GM21381 (cell line): ENCODE measurements around the gene MON2.
"Not testable (repeated sequence)": the region's sequence is repeated elsewhere in the genome, so short reads cannot be mapped to it uniquely, and the experiment has no call there.

Experiments
- ATAC-seq: cut with Tn5 transposase; IDR thresholded peaks from one replicate; pipeline ENCODE4 v1.9.1; 2021; ENCODE audit warnings: mild to moderate bottlenecking, moderate library complexity; ENCODE audit not compliant: unreplicated experiment

MON2 gene

DNA sequence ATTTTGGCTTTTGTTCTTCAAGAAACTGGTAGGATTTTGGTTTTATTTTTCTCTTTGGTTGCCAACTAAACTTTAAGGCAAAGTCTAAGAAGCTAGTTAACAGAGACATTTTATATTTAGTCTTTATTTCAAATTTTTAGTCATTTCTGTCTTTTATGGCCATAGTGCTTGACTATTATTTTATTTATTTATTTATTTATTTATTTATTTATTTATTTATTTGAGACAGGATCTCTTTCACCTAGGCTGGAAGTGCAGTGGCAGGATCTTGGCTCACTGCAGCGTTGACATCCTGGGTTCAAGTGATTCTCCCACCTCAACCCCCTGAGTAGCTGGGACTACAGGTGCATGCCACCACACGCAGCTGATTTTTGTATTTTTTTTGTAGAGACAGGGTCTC is 3.1 kb downstream of the MON2 start:
- ATAC-seq, result no peak

DNA sequence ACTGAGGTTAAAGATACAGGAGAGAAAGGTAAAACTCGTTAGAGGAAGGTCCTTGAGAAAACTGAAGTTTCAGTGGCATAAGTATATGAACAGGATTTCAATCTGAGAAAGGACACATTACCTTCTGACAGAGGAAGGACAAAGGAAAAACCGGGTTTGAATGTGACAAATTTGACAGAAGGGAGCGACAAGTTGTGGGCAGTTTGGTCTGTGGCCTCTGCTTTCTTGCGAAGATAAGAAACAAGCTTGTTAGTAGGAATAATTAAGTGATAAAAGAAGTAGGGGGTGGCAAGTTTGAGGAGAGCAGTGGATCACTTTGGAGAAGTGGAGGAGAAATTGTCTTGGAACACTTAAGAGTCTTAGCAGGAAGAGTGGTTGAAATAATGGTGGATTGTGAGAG is 5.1 kb downstream of the MON2 start:
- ATAC-seq, result no peak

DNA sequence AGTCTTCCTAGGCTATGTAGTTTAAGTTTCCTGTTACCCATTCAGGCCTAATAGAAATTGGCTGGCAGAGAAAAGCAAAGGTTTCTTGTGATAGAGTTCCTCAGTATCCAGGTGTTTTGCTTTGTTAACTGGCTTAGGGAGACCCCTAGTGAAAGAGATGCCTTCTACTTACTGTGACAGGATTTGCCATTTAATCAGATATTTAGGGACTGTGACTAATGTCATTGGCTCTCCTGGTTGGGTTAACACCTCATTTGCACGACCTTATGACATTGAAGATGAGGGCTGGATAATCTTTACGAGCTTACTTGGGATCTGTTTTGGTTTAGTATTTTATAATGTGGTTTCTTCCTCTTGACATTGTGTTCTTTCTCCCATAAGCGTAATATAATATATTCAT is 5.8 kb downstream of the MON2 start:
- ATAC-seq, result no peak

DNA sequence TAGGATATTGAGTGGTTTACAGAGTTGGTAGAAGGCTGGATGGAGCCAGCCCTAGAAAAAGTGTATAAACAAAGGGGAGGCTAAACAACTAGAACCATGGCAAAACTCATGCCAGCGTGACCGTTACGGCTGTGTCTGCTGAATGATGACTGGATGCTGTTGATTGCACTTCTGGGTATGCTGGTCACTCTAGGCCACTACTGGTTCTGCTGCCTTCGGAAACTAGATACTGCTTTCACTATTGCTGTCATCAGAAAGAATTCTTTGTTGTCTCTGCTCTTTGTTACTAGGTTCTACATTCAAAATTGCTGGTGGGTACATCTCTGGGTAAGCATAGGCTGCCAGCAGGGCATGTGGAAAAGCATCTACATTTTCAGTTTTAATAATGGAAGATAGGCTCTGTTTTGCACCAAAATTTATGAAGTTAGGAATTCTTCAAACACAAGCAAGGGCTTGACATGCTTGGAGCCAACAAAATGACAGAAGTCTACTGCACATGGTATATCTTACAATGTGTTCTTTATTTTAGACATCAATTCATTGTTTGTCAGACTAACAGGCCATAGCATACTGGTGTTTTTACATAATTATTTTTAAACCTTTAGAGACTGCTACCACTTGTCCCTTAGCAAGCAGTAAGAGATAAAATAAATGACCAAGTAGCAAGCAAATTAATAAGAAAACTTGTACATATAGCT is 15.4 kb downstream of the MON2 start:
- no peak for ATAC-seq

- no peak for ATAC-seq
Observed at GRCh38 chr12:62482769-62483168, 16.1 kb downstream of the MON2 start.

DNA sequence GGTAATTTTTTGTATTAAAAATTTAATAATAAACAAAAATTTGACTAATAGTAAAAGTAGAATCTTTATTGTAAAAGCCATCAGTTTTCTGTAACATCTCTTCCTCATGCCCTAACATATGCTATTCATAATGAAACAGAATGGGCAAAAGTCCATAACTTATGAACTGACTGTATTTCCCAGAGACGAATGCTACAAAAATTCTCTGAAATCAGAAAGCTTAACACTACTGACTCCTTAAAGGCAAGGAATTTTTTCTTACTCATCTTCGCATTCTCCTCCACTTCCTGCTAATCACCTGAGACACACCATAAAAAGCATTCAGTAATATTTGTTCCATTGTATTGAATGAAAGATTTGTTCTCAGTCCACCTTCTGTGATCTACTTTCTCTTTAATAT is 17.6 kb downstream of the MON2 start:
- no peak for ATAC-seq

DNA sequence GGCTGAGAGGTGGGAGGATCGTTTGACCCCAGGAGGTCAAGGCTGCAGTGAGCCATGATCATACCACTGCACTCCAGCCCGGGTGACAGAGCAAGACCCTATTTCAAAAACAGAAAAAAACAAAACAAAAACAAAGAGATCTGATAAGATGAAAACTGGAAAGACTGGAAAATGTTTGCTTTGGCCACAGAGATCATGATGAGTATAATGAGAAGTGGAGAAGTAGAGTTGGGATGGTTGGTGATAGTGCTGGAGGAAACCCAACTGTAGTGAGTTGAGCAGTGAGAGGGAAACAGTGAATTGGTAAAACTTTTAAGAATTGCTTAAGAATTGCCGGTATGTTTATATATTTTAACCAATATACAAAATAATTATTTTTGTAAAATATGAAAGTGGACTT is 39.2 kb downstream of the MON2 start:
- ATAC-seq, result no peak

DNA sequence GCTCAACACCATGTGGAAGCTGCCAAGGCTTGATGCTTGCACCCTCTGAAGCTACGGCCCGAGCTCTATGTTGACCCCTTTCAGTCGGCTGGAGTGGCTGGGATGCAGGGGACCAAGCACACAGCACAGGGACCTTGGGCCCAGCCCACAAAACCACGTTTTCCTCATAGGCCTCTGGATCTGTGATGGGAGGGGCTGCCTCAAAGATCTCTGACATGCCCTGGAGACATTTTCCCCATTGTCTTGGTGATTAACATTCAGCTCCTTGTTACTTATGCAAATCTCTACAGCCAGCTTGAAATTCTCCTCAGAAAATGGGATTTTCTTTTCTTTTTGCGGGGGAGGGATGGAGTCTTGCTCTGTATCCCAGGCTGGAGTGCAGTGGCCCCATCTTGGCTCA is 46.3 kb downstream of the MON2 start:
- ATAC-seq, result no peak

GRCh38 chr12:62514080-62514479 is 47.5 kb downstream of the MON2 start:
- not testable (repeated sequence) for ATAC-seq

- no peak for ATAC-seq
Observed at GRCh38 chr12:62516927-62517326, 50.3 kb downstream of the MON2 start.

DNA sequence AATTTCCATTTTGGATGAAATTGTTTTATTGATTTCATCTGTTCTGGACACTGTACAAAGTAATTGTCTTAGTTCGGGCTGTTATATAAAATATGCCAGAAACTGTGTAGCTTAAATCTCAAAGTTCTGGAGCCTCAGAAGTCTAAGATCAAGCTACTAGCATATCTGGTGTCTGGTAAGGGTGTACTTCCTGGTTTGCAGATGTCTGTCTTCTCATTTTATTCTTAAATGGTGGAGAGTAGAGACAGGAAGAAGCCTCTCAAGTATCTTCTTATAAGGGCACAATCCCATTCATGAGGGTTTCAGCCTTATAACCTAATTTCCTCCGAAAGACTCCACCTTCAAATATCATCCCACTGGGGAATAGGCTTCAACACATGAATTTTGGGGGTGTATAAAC is 51.3 kb downstream of the MON2 start:
- no peak for ATAC-seq

- ATAC-seq, result no peak
Observed at GRCh38 chr12:62519043-62519442, 52.4 kb downstream of the MON2 start.

DNA sequence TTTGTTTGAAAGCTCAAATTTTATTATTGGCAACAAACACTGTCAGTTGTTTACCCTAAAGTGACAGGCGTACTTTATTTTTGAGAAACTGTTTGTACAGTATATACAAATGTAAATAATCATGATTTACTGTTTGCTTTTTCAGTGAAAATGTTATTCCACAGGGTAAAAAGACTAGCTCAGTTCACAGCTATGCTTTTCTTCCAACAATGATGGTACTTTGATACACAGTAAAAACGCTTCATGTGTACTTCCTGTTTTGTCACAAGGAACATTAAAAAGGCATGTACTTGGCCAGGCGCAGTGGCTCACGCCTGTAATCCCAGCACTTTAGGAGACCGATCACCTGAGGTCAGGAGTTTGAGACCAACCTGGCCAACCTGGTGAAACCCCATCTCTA is 53.7 kb downstream of the MON2 start:
- no peak for ATAC-seq

DNA sequence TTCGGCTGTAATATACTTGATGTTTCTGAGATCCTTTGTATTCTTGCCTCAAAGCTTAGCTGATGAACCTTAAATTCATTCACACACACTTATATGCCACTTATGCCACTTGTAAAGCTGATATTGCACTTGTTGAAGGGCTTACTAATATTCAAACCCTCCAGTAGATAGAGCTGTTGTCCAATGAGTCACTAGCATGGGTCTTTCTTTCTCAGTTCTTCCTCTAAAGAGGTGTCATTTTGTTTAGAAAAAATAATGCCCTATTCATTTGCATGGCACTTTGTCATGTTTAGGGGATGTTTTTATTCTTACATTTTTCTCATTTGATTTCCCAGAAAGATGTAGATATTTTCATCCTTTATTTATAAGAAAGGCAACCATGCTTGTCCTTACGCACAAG is 56.4 kb downstream of the MON2 start:
- ATAC-seq, result peak; percentile 60

- no peak for ATAC-seq
Observed at GRCh38 chr12:62523619-62524018, 57.0 kb downstream of the MON2 start.

DNA sequence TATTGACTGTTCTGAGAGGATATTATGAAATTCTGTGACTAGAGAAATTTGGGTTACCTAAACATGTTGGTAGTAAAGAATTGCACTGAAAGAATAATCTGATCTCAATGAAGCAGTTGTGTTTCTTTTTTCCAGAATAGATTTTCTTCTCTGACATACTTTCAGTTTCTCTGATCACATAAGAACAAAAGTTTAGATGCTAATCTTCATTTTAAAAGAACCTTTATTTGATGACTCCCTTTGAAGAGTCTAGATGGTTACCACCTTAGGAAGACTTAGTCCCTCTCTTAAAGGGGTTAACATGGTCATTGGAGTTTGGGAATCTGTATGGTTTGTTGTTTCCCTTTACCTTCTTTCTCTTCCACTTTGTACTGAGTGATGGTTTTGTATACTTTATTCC is 58.6 kb downstream of the MON2 start:
- no peak for ATAC-seq

GRCh38 chr12:62530596-62530995 is 64.0 kb downstream of the MON2 start:
- no peak for ATAC-seq

- no peak for ATAC-seq
Observed at GRCh38 chr12:62532333-62532732, 65.7 kb downstream of the MON2 start.

DNA sequence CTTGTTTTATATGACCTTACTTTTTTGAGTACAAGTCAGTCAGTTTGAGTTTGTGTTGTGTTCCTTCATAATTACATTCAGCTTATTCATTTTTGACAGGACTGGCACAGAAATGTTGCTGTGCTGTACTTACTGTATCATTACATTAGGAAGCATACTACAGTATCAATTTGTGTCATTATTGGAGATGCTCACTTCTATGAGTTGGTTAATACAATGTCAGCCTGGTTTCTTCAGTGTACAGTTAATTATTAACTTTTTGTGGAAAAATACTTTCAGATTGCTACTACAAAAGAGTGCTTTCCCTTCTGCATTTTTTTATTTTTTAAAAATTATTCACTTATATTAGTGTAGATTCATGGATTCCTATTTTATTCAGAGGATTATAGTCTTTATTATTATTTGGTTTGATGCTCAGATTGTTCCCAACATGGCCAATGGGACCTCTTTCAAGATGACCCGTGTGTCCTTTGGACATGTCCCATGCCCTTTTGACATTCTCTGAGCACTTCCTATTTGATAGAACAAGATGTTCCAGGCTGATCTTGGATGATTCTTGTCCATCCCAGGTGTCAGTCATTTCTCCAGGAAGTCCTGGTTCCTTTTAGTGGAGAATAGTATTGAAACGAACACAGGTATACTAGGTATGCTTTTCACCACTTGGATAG is 66.6 kb downstream of the MON2 start:
- peak; percentile 46 for ATAC-seq

GRCh38 chr12:62533755-62534107 is 67.1 kb downstream of the MON2 start:
- ATAC-seq, result peak; percentile 65

GRCh38 chr12:62536546-62536945 is 69.9 kb downstream of the MON2 start:
- no peak for ATAC-seq

DNA sequence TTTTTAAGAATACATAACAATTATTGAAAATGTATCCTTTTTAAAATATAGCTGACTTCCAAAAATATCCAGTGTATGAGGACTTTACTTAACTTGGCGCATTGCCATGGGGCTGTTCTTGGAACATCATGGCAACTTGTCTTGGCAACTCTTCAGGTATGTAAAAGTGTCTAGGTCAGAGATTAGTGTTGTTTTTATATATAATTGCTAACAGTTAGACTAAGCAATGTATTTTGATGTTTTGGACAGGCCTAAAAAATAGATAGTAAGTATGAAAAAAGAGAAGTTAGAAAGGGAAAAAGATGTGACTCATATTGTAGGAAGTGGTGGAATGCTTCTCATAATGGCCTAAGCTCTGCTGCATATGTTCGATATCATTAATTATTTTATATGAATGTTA is 70.9 kb downstream of the MON2 start:
- ATAC-seq, result no peak

DNA sequence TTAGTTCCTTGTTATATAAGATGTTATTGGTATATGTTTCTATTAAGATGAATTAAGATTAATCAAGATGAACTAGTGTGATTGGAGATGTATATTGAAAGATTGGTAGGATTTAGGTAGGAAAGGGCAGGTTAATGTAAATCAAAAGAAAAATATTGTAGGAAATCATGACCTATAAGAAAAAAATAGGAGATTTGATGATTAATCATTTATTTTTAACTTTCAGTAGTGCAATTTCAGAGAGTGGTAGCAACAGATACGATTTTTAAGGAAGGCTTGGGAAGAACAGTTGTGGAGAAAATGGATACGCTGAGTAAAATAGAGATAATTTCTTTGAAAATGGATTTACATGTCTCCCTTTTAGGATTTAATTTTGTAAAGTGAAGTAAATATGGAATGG is 73.7 kb downstream of the MON2 start:
- ATAC-seq, result no peak
